ENCODE measurements around the gene PTER.

PTER gene

DNA sequence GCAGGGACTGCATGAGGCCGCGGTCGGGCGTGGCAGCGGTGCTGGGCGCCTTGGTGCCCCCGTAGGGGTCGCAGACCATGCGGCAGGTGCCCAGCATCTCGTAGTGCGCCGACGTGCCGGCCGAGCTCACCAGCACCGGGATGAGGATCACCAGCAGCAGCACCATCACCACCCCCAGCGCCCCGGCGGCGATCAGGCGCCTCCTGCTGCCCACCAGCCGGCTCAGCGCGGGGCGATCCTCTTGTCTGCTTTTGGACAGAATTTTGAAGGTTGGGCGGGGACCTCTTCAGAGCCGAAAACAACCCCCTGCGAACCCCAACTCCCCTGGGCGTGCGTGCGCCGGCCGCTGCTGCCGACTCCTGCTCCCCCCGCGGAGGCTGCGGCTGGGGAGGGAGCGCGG lies 84.1 kb downstream of the PTER start:
- DNase-seq (ENCODE audit: low read depth) = no peak
- peak overlapping the region; percentile 30 for H3K4me3 ChIP-seq (ENCODE audit: low read depth, low read length)
- peak; percentile 26 for TF ChIP-seq CTCF (IDR thresholded peaks at IDR 0.05; ENCODE audit: low read depth, low read length, missing control alignments)
- in situ Hi-C loops (cut with HindIII; ENCODE audit: low sequenced_read_pairs) = no loop called here

DNA sequence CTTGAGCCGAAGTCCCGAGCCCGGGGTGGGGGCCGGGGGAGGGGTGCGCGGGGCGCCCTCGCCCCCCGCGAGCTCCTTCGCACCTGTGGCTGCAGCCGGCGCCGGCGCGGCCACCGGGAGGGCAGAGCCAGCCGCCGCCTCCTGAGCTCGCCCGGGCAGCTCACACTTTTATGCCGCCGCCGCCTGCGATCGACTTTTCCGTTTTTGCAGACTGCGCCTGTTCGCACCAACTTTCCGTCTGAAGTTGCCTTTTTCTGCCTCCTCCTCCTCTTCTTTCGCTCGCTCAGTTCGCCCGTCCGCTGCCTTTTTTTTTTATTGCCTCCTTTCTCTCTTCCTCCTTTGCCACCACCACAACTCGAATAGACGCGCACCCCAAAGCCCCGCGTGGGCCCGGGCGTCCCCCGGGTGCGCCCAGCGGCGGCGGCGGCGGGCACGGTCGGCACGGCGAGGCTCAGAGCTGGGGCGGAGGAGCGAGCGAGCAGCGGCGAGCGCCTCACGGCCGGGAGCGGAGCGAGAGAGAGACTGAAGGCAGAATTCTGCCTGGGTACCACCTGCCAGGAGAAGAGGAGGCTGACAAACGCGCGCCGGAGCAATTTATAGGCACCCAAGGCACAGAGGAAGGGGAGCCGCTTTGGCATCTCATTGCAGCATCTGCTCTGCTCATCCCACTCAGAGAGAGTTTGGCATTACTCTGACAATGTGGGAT lies 84.7 kb downstream of the PTER start, which contains the start of gene C1QL3:
Gene C1QL3 (minus strand): TSS at position 569 of the 706 bp plus-strand sequence. CDS start 814 bp downstream, outside the sequence.
- TF ChIP-seq CTCF (IDR thresholded peaks at IDR 0.05; ENCODE audit: low read depth, low read length, missing control alignments) = no peak
- peak within 1 kb of the TSS; percentile 30 for H3K4me3 ChIP-seq (ENCODE audit: low read depth, low read length)
- in situ Hi-C loops (cut with HindIII; ENCODE audit: low sequenced_read_pairs) = no loop called here
- DNase-seq (ENCODE audit: low read depth) = peak; percentile 6

GRCh38 chr10:16527452-16527851 lies 90.6 kb downstream of the PTER start:
- no peak for TF ChIP-seq CTCF (IDR thresholded peaks at IDR 0.05; ENCODE audit: low read depth, low read length, missing control alignments)
- no peak overlapping the region for H3K4me3 ChIP-seq (ENCODE audit: low read depth, low read length)
- in situ Hi-C loops (cut with HindIII; ENCODE audit: low sequenced_read_pairs) = no loop called here
- no peak for DNase-seq (ENCODE audit: low read depth)

DNA sequence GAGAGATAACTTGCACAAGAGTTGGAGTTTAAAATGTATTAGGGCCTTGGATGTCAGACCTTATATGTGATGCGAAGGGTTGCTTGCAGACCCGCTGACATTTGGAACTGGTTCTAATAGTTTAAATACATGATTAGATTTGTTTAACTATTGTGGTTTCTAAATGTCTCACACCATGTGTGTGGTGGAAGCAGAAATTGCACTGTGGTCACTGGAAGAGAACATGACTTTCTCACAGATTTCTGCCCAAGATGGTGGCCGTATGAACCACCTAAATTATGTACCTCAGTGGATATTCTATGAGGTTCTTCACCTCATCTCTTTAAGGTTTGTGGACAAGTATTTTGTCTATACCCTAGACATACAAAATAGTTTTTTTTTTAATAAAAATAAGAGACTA lies 93.0 kb downstream of the PTER start:
- H3K4me3 ChIP-seq (ENCODE audit: low read depth, low read length) = no peak overlapping the region
- DNase-seq (ENCODE audit: low read depth) = no peak
- TF ChIP-seq CTCF (IDR thresholded peaks at IDR 0.05; ENCODE audit: low read depth, low read length, missing control alignments) = no peak
- in situ Hi-C loops (cut with HindIII; ENCODE audit: low sequenced_read_pairs) = no loop called here

- no peak for DNase-seq (ENCODE audit: low read depth)
- no peak for TF ChIP-seq CTCF (IDR thresholded peaks at IDR 0.05; ENCODE audit: low read depth, low read length, missing control alignments)
- in situ Hi-C loops (cut with HindIII; ENCODE audit: low sequenced_read_pairs) = no loop called here
- H3K4me3 ChIP-seq (ENCODE audit: low read depth, low read length) = no peak overlapping the region
Measured at GRCh38 chr10:16536155-16536554, 99.3 kb downstream of the PTER start.

DNA sequence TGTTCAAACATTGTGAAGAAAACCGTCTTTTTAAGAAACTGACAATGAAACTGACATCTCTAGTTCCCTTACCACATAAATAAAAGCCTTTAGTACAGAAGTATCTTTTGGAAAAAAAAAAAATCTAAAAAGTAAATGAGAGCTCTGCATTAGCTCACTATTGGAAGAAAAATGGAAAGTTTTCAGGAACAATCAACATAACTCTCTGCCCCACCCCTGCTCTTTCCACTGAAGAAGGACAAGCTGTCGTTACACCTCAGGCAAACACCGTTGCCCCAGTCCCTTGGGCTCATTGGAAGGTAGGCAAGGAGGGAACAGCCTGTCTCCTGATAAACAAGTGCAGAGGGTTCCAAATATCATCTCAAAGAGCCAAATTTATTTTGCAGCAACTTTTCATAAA lies 107.3 kb downstream of the PTER start:
- TF ChIP-seq CTCF (IDR thresholded peaks at IDR 0.05; ENCODE audit: low read depth, low read length, missing control alignments) = no peak
- no peak overlapping the region for H3K4me3 ChIP-seq (ENCODE audit: low read depth, low read length)
- in situ Hi-C loops (cut with HindIII; ENCODE audit: low sequenced_read_pairs) = no loop called here
- DNase-seq (ENCODE audit: low read depth) = no peak
